HepG2 (cell line): ENCODE results near the gene MYBPC2. TPM values are rescaled to one million over a fixed set of nuclear protein-coding genes. Genes with fewer than 3 reads are reported as not detected.

Experiments used
- ATAC-seq: fragments of 200-7000 bp; cut with Tn5 transposase; 3 replicates; pipeline ENCODE4 v1.9.1; 2020; ENCODE audit warnings: mild to moderate bottlenecking, moderate library complexity
- BruUV-seq: library from RNA; stranded (reverse); fragments of 400-500 nt; replicated peaks from 2 replicates; lab custom pipeline; 2021; lab: Mats Ljungman, UMichigan
- CTCF ChIA-PET: fragments of 300-600 bp; formaldehyde crosslinking; extraction: SDS; loops from one replicate; lab custom pipeline; 2021; ENCODE audit warnings: low total read pairs, inconsistent platforms, low intra/inter-chr PET ratio; lab: Yijun Ruan, JAX
- POLR2A ChIA-PET: fragments of 350-600 bp; sonication (Branson Sonifier 250); formaldehyde crosslinking; loops from one replicate; lab custom pipeline; 2020; ENCODE audit warnings: antibody characterized with exemption, inconsistent platforms; lab: Yijun Ruan, JAX
- DNase-seq: peaks from one replicate; pipeline ENCODE4 v3.0.0-alpha.2; 2015; ENCODE audit warnings: low spot score
- FAIRE-seq: peaks from 3 replicates; lab custom pipeline; 2011; peaks lifted over from hg19 to GRCh38; lab: Jason Lieb, UNC
- H2AFZ ChIP-seq: one replicate; pipeline ENCODE4 v1.6.1; 2011; ENCODE audit warnings: low read length, inconsistent platforms
- H3K27ac ChIP-seq: fragments of 300-600 bp; 3 replicates; pipeline ENCODE4 v1.8.0; 2011; ENCODE audit warnings: mixed run types, mild to moderate bottlenecking, mixed read lengths, low read length, inconsistent platforms; ENCODE audit not compliant: insufficient read depth; ENCODE audit errors: extremely low read length
- H3K27me3 ChIP-seq, 2 experiments: fragments of 200-600 bp in 1 of 2; 2 replicates in 1 of 2; 3 replicates in 1 of 2; pipeline versions ENCODE4 v1.6.0 to v1.8.0; 2011; ENCODE audit warnings: low read length in 2 of 2, mild to moderate bottlenecking in 2 of 2, moderate library complexity in 2 of 2, inconsistent platforms in 1 of 2; ENCODE audit not compliant: insufficient read depth in 2 of 2, control insufficient read depth in 1 of 2
- H3K36me3 ChIP-seq, 2 experiments: fragments of 200-600 bp in 1 of 2; replicated peaks in 1 of 2; 2 replicates in 1 of 2; 3 replicates in 1 of 2; pipeline versions ENCODE4 v1.5.1 to v1.8.0; 2011; ENCODE audit warnings: low read length in 2 of 2, inconsistent platforms in 1 of 2; ENCODE audit not compliant: insufficient read depth in 2 of 2, control insufficient read depth in 1 of 2
- H3K4me1 ChIP-seq: 2 replicates; pipeline ENCODE4 v1.5.1; 2012; ENCODE audit warnings: low read length, inconsistent platforms; ENCODE audit not compliant: insufficient read depth
- H3K4me2 ChIP-seq: 2 replicates; pipeline ENCODE4 v1.6.0; 2011; ENCODE audit warnings: low read depth, low read length, inconsistent platforms
- H3K4me3 ChIP-seq, 3 experiments: fragments of 200-600 bp in 1 of 3; sonication (generic), shearing (Covaris generic) in 1 of 3; replicated peaks in 1 of 3; 2 replicates each; pipeline ENCODE4 v1.5.1; 2011 to 2016; ENCODE audit warnings: low read length in 3 of 3, inconsistent platforms in 2 of 3, low read depth in 2 of 3, mild to moderate bottlenecking in 2 of 3, control low read depth in 1 of 3, mixed read lengths in 1 of 3; ENCODE audit not compliant: insufficient read depth in 1 of 3
- H3K79me2 ChIP-seq: one replicate; pipeline ENCODE4 v1.6.1; 2011; ENCODE audit warnings: low read length, inconsistent platforms; ENCODE audit not compliant: insufficient read depth
- H3K9ac ChIP-seq: 2 replicates; pipeline ENCODE4 v1.6.0; 2011; ENCODE audit warnings: mild to moderate bottlenecking, low read depth, low read length, inconsistent platforms; ENCODE audit not compliant: insufficient read depth
- H3K9me3 ChIP-seq: 2 replicates; pipeline ENCODE4 v1.5.1; 2012; ENCODE audit warnings: mild to moderate bottlenecking, low read length
- H4K20me1 ChIP-seq: 2 replicates; pipeline ENCODE4 v1.6.0; 2011; ENCODE audit warnings: inconsistent platforms, mild to moderate bottlenecking, low read length, moderate library complexity; ENCODE audit not compliant: insufficient read depth
- HNRNPK ChIP-seq: fragments of 200-400 bp; formaldehyde crosslinking; IDR thresholded peaks from 2 replicates; pipeline ENCODE4 v1.6.1; 2018; ENCODE audit warnings: low read length, low read depth, moderate library complexity, mild to moderate bottlenecking; ENCODE audit not compliant: poor library complexity, severe bottlenecking
- MED13 ChIP-seq: sonication (generic); formaldehyde crosslinking; IDR thresholded peaks from 2 replicates; pipeline ENCODE4 v1.5.0; 2020; ENCODE audit warnings: missing genetic modification reagents
- WGBS: methylation state at CpG from one replicate; pipeline ENCODE4 v1.1.6; 2017; ENCODE audit warnings: low lambda C conversion rate; 5-methylcytosine and 5-hydroxymethylcytosine counted together
- in situ Hi-C: cut with HindIII; loops from 2 replicates; pipeline ENCODE4 v1.10.0; 2017; ENCODE audit warnings: low pct_unique_long_range_greater_than_20kb; ENCODE audit not compliant: extremely low pct_ligation_motif_present
- intact Hi-C: fragments of 100-400 bp; cut with micrococcal nuclease; formaldehyde crosslinking; loops from one replicate; pipeline ENCODE4 v1.10.0; 2022; ENCODE audit not compliant: unreplicated experiment
- polyA plus RNA-seq, 8 experiments: library from polyadenylated mRNA; depleted of rRNA in 3 of 8; stranded (reverse) in 7 of 8; unstranded in 1 of 8; fragments of >200 nt; fragmentation: Illumina TruSeq in 4 of 8; extraction: Trizol in 4 of 8; gene quantifications; 2 replicates each; pipeline versions ENCODE4 v1.2.1 to v1.2.3, GENCODE V29; 2011 to 2016; ENCODE audit warnings: low read depth in 4 of 8, missing spikeins in 1 of 8, mixed read lengths in 1 of 8; ENCODE audit not compliant: insufficient read depth in 1 of 8
- total RNA-seq, 5 experiments: library from RNA; depleted of rRNA; stranded (reverse); fragments of >200 nt; fragmentation: Illumina TruSeq; extraction: Trizol; gene quantifications; 2 replicates each; pipeline ENCODE4 v1.2.3, GENCODE V29; 2016; ENCODE audit warnings: low read depth in 1 of 5
- TF ChIP-seq, protein P1 (sequence below): sonication (generic); formaldehyde crosslinking; IDR thresholded peaks from 2 replicates; pipeline ENCODE4 v1.4.0; 2020; ENCODE audit warnings: missing genetic modification reagents
- TF ChIP-seq, protein P2 (sequence below): sonication (generic); formaldehyde crosslinking; IDR thresholded peaks from 2 replicates; pipeline ENCODE4 v1.5.1; 2020; ENCODE audit warnings: mild to moderate bottlenecking, missing genetic modification reagents, moderate library complexity

The MYBPC2 gene
- total and polyA plus RNA-seq, 2 of the 13 experiments (the other 11 are each of a cell fraction or from before 2014, with no cell fraction given), result not detected

DNA sequence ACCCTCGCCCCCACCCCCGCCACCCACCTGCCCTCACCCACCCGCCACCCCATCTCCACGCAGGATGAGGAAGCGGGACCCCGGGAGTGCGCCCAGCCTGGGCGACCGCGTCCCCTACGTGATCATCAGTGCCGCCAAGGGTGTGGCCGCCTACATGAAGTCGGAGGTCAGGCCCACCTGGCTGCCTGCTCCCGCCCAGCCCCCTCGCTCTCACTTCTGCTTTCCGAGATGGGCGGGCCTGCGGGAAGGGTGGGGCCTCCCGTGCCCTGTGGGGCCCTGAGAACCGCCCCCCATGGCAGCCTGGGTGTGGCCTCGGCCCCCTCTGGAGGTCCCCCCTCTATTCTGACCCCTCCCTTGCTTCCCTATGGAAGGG lies 17.0 kb upstream of the MYBPC2 start:
- H3K4me3 ChIP-seq, result no peak overlapping the region
- no peaks in the 10 kb centered on the region for H4K20me1 ChIP-seq
- ChIA-PET POLR2A (no interaction called here), CTCF (interaction anchor here (1.8 kb wide), 1 partner anchor 47 kb away, joined by 12 read pairs; no protein-coding TSS in a partner anchor)
- peaks cover 1 to 3% of the 10 kb centered on the region in 2 experiments; a peak in 1 of 5 replicates for H3K36me3 ChIP-seq
- TF ChIP-seq, protein P1, sequence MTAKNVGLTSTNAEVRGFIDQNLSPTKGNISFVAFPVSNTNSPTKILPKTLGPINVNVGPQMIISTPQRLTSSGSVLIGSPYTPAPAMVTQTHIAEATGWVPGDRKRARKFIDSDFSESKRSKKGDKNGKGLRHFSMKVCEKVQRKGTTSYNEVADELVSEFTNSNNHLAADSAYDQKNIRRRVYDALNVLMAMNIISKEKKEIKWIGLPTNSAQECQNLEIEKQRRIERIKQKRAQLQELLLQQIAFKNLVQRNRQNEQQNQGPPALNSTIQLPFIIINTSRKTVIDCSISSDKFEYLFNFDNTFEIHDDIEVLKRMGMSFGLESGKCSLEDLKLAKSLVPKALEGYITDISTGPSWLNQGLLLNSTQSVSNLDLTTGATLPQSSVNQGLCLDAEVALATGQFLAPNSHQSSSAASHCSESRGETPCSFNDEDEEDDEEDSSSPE (CRISPR knock-in tag), result no peak
- TF ChIP-seq, protein P2, sequence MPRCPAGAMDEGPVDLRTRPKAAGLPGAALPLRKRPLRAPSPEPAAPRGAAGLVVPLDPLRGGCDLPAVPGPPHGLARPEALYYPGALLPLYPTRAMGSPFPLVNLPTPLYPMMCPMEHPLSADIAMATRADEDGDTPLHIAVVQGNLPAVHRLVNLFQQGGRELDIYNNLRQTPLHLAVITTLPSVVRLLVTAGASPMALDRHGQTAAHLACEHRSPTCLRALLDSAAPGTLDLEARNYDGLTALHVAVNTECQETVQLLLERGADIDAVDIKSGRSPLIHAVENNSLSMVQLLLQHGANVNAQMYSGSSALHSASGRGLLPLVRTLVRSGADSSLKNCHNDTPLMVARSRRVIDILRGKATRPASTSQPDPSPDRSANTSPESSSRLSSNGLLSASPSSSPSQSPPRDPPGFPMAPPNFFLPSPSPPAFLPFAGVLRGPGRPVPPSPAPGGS, result no peak
- TF ChIP-seq HNRNPK (peak; percentile 3), MED13 (CRISPR knock-in tag) (no peak)
- H3K4me1 ChIP-seq, result peaks cover 7% of the 10 kb centered on the region
- no peak overlapping the region for H3K4me2 ChIP-seq
- no TSS peak for BruUV-seq
- H3K79me2 ChIP-seq, result no peaks in the 10 kb centered on the region
- in situ Hi-C loops (no loop called here), intact Hi-C loops (no loop called here)
- ATAC-seq, result no peak
- no peak overlapping the region for H2AFZ ChIP-seq
- no peak overlapping the region for H3K9ac ChIP-seq
- 100% methylated on average over 3 of the region's 22 CpGs for WGBS
- DNase-seq, result no peak
- FAIRE-seq, result no peak
- H3K9me3 ChIP-seq, result no peaks in the 10 kb centered on the region
- no peak overlapping the region for H3K27ac ChIP-seq
- no peaks in the 10 kb centered on the region for H3K27me3 ChIP-seq
